HFF-Myc (cell line): Measurements from ENCODE around the gene KIF18B.

ENCODE experiments used
- DNase-seq: peaks from one replicate; pipeline ENCODE4 v3.0.0-alpha.2; 2011; ENCODE audit warnings: low read depth; ENCODE audit errors: extremely low read depth
- H3K4me3 ChIP-seq: replicated peaks from 2 replicates; pipeline ENCODE4 v1.5.1; 2011; ENCODE audit warnings: low read depth, mild to moderate bottlenecking, control low read depth, low read length
- CTCF ChIP-seq: IDR thresholded peaks from 2 replicates; pipeline ENCODE4 v1.5.1; 2012; ENCODE audit warnings: mild to moderate bottlenecking, low read depth, low read length, control low read depth; ENCODE audit errors: missing control alignments

KIF18B gene

GRCh38 chr17:44906010-44906646 lies 41.4 kb downstream of the KIF18B start:
- DNase-seq: peak; percentile 88
- H3K4me3 ChIP-seq: no peak overlapping the region
- no peak for TF ChIP-seq CTCF

GRCh38 chr17:44905006-44906000 lies 42.3 kb downstream of the KIF18B start:
- no peak overlapping the region for H3K4me3 ChIP-seq
- TF ChIP-seq CTCF: no peak
- DNase-seq: peak; percentile 57

GRCh38 chr17:44904001-44904984 lies 43.3 kb downstream of the KIF18B start:
- DNase-seq: no peak
- no peak for TF ChIP-seq CTCF
- H3K4me3 ChIP-seq: no peak overlapping the region

- no peak overlapping the region for H3K4me3 ChIP-seq
- no peak for DNase-seq
Observed at GRCh38 chr17:44903012-44903685, 44.4 kb downstream of the KIF18B start.

GRCh38 chr17:44902135-44902760 lies 45.3 kb downstream of the KIF18B start:
- H3K4me3 ChIP-seq: no peak overlapping the region
- no peak for DNase-seq
- no peak for TF ChIP-seq CTCF

More at GRCh38 chr17:44903012-44903685, 44.4 kb downstream of the KIF18B start:
- TF ChIP-seq CTCF: no peak
